Gastrocnemius medialis (tissue), 4 donors: ENCODE data around the gene NFIA. TPM values are rescaled to one million over a fixed set of nuclear protein-coding genes. Genes with fewer than 3 reads are reported as not detected.

Experiments
- ATAC-seq, 2 donors: fragments of 150-250 bp; one replicate each; pipeline ENCODE4 v1.9.1; 2016
- DNase-seq, 2 donors: peaks; one replicate each; pipeline ENCODE4 v3.0.0-alpha.2; 2019
- H3K27ac ChIP-seq, 4 donors: fragments of 200-600 bp; sonication (generic); 1 replicate in 1 of 4; 2 replicates in 3 of 4; pipeline ENCODE4 v1.5.1; 2016 to 2018; ENCODE audit warnings: mild to moderate bottlenecking in 2 of 4, moderate library complexity in 1 of 4
- H3K27me3 ChIP-seq, 3 donors: fragments of 200-600 bp; sonication (generic) in 2 of 3; 1 replicate in 1 of 3; 2 replicates in 2 of 3; pipeline versions ENCODE4 v1.5.1 to v1.6.0; 2016 to 2019; ENCODE audit warnings: mild to moderate bottlenecking in 1 of 3, moderate library complexity in 1 of 3
- H3K36me3 ChIP-seq, 2 donors: fragments of 200-600 bp; sonication (generic) in 1 of 2; one replicate each; pipeline ENCODE4 v1.5.1; 2017 to 2018
- H3K4me1 ChIP-seq, 2 donors: fragments of 200-600 bp; sonication (generic) in 1 of 2; one replicate each; pipeline ENCODE4 v1.5.1; 2016 to 2017; ENCODE audit warnings: mild to moderate bottlenecking in 2 of 2
- H3K4me3 ChIP-seq, 4 donors: fragments of 200-600 bp; sonication (generic) in 3 of 4; 1 replicate in 1 of 4; 2 replicates in 3 of 4; pipeline ENCODE4 v1.5.1; 2016 to 2019; ENCODE audit warnings: mild to moderate bottlenecking in 2 of 4
- H3K9me3 ChIP-seq, 3 donors: fragments of 200-600 bp; sonication (generic) in 2 of 3; 1 replicate in 1 of 3; 2 replicates in 2 of 3; pipeline ENCODE4 v1.5.1; 2016 to 2019
- CTCF ChIP-seq, 5 experiments: fragments of 450-650 bp in 3 of 5; fragments of 200-600 bp in 2 of 5; sonication (generic) in 2 of 5; IDR thresholded peaks in 4 of 5; conservative IDR thresholded peaks in 1 of 5; 1 replicate in 4 of 5; 2 replicates in 1 of 5; pipeline ENCODE4 v1.5.1; 2016 to 2019; ENCODE audit warnings: antibody characterized with exemption in 5 of 5, mild to moderate bottlenecking in 3 of 5, moderate library complexity in 3 of 5
- POLR2A ChIP-seq, 2 donors: fragments of 450-650 bp; IDR thresholded peaks; one replicate each; pipeline ENCODE4 v1.6.1; 2017; ENCODE audit warnings: antibody characterized with exemption in 2 of 2, mild to moderate bottlenecking in 2 of 2, moderate library complexity in 2 of 2
- in situ Hi-C, 4 donors: fragments of 200-750 bp; cut with MboI; loops; one replicate each; pipeline versions ENCODE4 v1.15.0 to v1.8.0; 2017; ENCODE audit warnings: low sequenced_read_pairs in 4 of 4
- intact Hi-C: fragments of 100-400 bp; cut with DNase I; formaldehyde crosslinking; loops from one replicate; pipeline ENCODE4 v1.15.1; 2023; ENCODE audit warnings: low total_unique reads
- total RNA-seq, 4 donors: library from RNA; depleted of rRNA; stranded (reverse); fragments of >200 nt; gene quantifications; one replicate each; pipeline versions ENCODE4 v1.1.0 to v1.2.3, GENCODE V29; 2016

The NFIA gene
- total RNA-seq, 4 donors from 2014 or later: 12.9 to 27.0 (median 26.6) TPM

GRCh38 chr1:61079898-61080336, 2.4 kb upstream of the NFIA start:
- Histone ChIP-seq H3K27ac (peak overlapping the region; percentile 90 to 96 (median 95)), H3K9me3 (no peaks in the 10 kb centered on the region), H3K27me3 (no peaks in the 10 kb centered on the region), H3K4me3 (peak overlapping the region; percentile 28 to 88 (median 64)), H3K36me3 (no peaks in the 10 kb centered on the region), H3K4me1 (peaks cover 34 to 39% of the 10 kb centered on the region in 2 donors)
- DNase-seq (peak; percentile 76 to 87), ATAC-seq (peak; percentile 44)
- in situ Hi-C loops: loop anchor here in 2 of 4 donors (10.0 kb wide), 2 partner anchors 105 to 255 kb away; no protein-coding TSS in a partner anchor
- no peak for TF ChIP-seq POLR2A (IDR thresholded peaks at IDR 0.05)
- peak in 2 of 5 experiments; percentile 30 to 34 for TF ChIP-seq CTCF (IDR thresholded peaks at IDR 0.05 in 4 of 5, conservative IDR thresholded peaks at IDR 0.05 in 1 of 5)
- intact Hi-C loops: loop anchor here (1.0 to 2.0 kb wide), 5 partner anchors 27 to 370 kb away; no protein-coding TSS in a partner anchor

GRCh38 chr1:61080413-61081143, 1.8 kb upstream of the NFIA start:
- no peak for ATAC-seq
- Histone ChIP-seq H3K27ac (peak overlapping the region; percentile 90 to 96 (median 95)), H3K27me3 (no peaks in the 10 kb centered on the region), H3K36me3 (no peaks in the 10 kb centered on the region), H3K4me3 (peak overlapping the region; percentile 57 to 88 (median 80)), H3K4me1 (peaks cover 41 to 45% of the 10 kb centered on the region in 2 donors), H3K9me3 (no peaks in the 10 kb centered on the region)
- no peak for TF ChIP-seq POLR2A (IDR thresholded peaks at IDR 0.05)
- no peak for TF ChIP-seq CTCF (IDR thresholded peaks at IDR 0.05 in 4 of 5, conservative IDR thresholded peaks at IDR 0.05 in 1 of 5)
- intact Hi-C loops (loop anchor here (1.0 to 2.0 kb wide), 6 partner anchors 28 to 370 kb away; no protein-coding TSS in a partner anchor), in situ Hi-C loops (loop anchor here in 2 of 4 donors (10.0 kb wide), 2 partner anchors 104 to 254 kb away; no protein-coding TSS in a partner anchor)
- no peak for DNase-seq

GRCh38 chr1:61081144-61081685, 1.1 kb upstream of the NFIA start:
- peaks cover 47 to 51% of the 10 kb centered on the region in 2 donors for H3K4me1 ChIP-seq
- no peaks in the 10 kb centered on the region for H3K9me3 ChIP-seq
- H3K27me3 ChIP-seq: no peaks in the 10 kb centered on the region
- H3K36me3 ChIP-seq: no peaks in the 10 kb centered on the region
- in situ Hi-C loops (loop anchor here in 2 of 4 donors (10.0 kb wide), 2 partner anchors 104 to 254 kb away; no protein-coding TSS in a partner anchor), intact Hi-C loops (loop anchor here (1.0 to 2.0 kb wide), 5 partner anchors 28 to 256 kb away; no protein-coding TSS in a partner anchor)
- no peak for TF ChIP-seq POLR2A (IDR thresholded peaks at IDR 0.05)
- no peak for TF ChIP-seq CTCF (IDR thresholded peaks at IDR 0.05 in 4 of 5, conservative IDR thresholded peaks at IDR 0.05 in 1 of 5)
- H3K4me3 ChIP-seq: peak overlapping the region; percentile 57 to 88 (median 80)
- no peak for ATAC-seq
- H3K27ac ChIP-seq: peak overlapping the region; percentile 90 to 96 (median 95)
- no peak for DNase-seq

GRCh38 chr1:61081686-61082310, 563 bp upstream of the NFIA start:
- in situ Hi-C loops (loop anchor here in 2 of 4 donors (10.0 kb wide), 2 partner anchors 103 to 253 kb away; no protein-coding TSS in a partner anchor), intact Hi-C loops (loop anchor here (1.0 to 2.0 kb wide), 5 partner anchors 29 to 255 kb away; no protein-coding TSS in a partner anchor)
- Histone ChIP-seq H3K4me3 (peak overlapping the region; percentile 57 to 88 (median 80)), H3K27me3 (no peaks in the 10 kb centered on the region), H3K9me3 (no peaks in the 10 kb centered on the region), H3K36me3 (no peaks in the 10 kb centered on the region), H3K27ac (peak overlapping the region; percentile 90 to 96 (median 95)), H3K4me1 (peaks cover 53 to 54% of the 10 kb centered on the region in 2 donors)
- peak in 1 of 2 donors; percentile 46 for DNase-seq
- ATAC-seq: peak; percentile 9 to 23
- TF ChIP-seq CTCF (IDR thresholded peaks at IDR 0.05 in 4 of 5, conservative IDR thresholded peaks at IDR 0.05 in 1 of 5): no peak
- TF ChIP-seq POLR2A (IDR thresholded peaks at IDR 0.05): no peak
